GM12873 (cell line): ENCODE measurements around the gene COA4.

Experiments
- TF ChIP-seq, protein P1 (sequence below): IDR thresholded peaks from 2 replicates; pipeline ENCODE4 v1.5.1; 2012; ENCODE audit warnings: low read depth, mild to moderate bottlenecking, moderate library complexity, low read length, control low read depth; ENCODE audit not compliant: insufficient read depth; ENCODE audit errors: missing control alignments

The COA4 gene

GRCh38 chr11:73902303-73902702, 25.7 kb upstream of the COA4 start:
- TF ChIP-seq, protein P1, sequence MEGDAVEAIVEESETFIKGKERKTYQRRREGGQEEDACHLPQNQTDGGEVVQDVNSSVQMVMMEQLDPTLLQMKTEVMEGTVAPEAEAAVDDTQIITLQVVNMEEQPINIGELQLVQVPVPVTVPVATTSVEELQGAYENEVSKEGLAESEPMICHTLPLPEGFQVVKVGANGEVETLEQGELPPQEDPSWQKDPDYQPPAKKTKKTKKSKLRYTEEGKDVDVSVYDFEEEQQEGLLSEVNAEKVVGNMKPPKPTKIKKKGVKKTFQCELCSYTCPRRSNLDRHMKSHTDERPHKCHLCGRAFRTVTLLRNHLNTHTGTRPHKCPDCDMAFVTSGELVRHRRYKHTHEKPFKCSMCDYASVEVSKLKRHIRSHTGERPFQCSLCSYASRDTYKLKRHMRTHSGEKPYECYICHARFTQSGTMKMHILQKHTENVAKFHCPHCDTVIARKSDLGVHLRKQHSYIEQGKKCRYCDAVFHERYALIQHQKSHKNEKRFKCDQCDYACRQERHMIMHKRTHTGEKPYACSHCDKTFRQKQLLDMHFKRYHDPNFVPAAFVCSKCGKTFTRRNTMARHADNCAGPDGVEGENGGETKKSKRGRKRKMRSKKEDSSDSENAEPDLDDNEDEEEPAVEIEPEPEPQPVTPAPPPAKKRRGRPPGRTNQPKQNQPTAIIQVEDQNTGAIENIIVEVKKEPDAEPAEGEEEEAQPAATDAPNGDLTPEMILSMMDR: no peak

DNA sequence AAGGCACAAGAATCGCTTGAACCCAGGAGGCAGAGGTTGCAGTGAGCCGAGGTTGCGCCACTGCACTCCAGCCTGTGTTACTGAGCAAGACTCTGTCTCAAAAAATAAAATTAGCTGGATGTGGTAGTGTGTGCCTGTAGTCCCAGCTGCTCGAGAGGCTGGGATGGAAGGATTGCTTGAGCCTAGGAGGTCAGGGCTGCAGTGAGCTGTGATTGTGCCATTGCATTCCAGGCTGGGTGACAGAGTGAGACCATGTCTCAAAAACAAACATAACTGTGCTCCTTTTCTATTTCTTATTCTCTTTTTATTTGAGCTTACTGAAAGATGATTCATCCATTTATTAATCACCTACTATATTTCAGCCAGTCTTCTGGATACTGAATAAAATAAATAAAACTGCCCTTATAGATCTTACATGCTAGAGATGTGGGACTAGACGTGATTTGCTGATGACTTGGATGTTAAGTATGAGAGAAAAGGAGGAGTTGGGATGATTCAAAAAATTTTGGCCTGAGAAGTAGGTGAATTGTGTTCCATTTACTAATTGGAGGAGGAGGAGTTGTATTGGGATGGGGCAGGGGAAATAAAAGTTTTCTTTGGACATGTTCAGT, 18.2 kb upstream of the COA4 start:
- TF ChIP-seq, protein P1: no peak

- TF ChIP-seq, protein P1: no peak
These were observed 16.4 kb upstream of the COA4 start for GRCh38 chr11:73893041-73893440.

DNA sequence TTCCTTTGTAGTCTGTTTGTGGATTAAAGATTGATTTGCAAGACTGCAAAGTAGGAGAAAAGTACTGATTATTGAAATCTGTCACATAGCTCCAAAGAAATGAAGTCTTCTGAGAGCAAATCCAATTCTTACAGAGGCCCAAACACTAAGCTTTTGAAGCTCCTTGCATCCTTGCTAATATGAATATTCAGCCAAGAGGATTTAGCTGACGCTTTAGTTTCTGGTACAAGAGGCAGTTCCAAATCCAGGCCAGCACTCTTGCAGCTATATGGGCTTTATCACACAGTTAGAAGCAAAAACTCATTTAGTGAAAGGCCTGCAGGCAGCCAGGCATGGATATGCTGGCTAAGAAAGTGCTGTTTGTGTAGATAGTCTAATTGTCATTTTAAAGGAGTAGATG, 12.9 kb upstream of the COA4 start:
- TF ChIP-seq, protein P1: no peak

GRCh38 chr11:73889019-73889418, 12.4 kb upstream of the COA4 start:
- TF ChIP-seq, protein P1: no peak

- TF ChIP-seq, protein P1: no peak
These were observed 11.6 kb upstream of the COA4 start for GRCh38 chr11:73888244-73888643.

- TF ChIP-seq, protein P1: no peak
These were observed 7.2 kb upstream of the COA4 start for GRCh38 chr11:73883856-73884255.
